BJ (cell line): ENCODE measurements around the gene MAJIN. TPM values are rescaled to one million over a fixed set of nuclear protein-coding genes. Genes with fewer than 3 reads are reported as not detected.

Source experiments
- CTCF ChIA-PET: fragments of 350-600 bp; formaldehyde crosslinking; extraction: SDS; loops from one replicate; lab custom pipeline; 2021; ENCODE audit warnings: antibody characterized with exemption, inconsistent platforms; lab: Yijun Ruan, JAX
- POLR2A ChIA-PET: fragments of 300-600 bp; sonication (Branson Sonifier 250); formaldehyde crosslinking; extraction: SDS; loops from one replicate; lab custom pipeline; 2021; ENCODE audit warnings: antibody characterized with exemption; lab: Charles Lee
- DNase-seq: peaks from one replicate; pipeline ENCODE4 v3.0.0-alpha.2; 2011; ENCODE audit warnings: low read depth
- H3K27me3 ChIP-seq: 2 replicates; pipeline ENCODE4 v1.6.0; 2011; ENCODE audit warnings: low read length; ENCODE audit not compliant: control insufficient read depth, insufficient read depth
- H3K36me3 ChIP-seq: 2 replicates; pipeline ENCODE4 v1.5.1; 2011; ENCODE audit warnings: low read length; ENCODE audit not compliant: control insufficient read depth, insufficient read depth
- H3K4me3 ChIP-seq: 2 replicates; pipeline ENCODE4 v1.5.1; 2011; ENCODE audit warnings: low read depth, mild to moderate bottlenecking, control low read depth, low read length
- CTCF ChIP-seq: IDR thresholded peaks from 2 replicates; pipeline ENCODE4 v1.5.1; 2011; ENCODE audit warnings: low read depth, mild to moderate bottlenecking, control low read depth, inconsistent platforms, low read length, moderate library complexity; ENCODE audit not compliant: insufficient read depth
- polyA plus RNA-seq: library from polyadenylated mRNA; depleted of rRNA; stranded (reverse); fragments of >200 nt; gene quantifications from 2 replicates; pipeline ENCODE4 v1.2.3, GENCODE V29; 2011

MAJIN gene
- polyA plus RNA-seq, 1 experiment, result not detected

GRCh38 chr11:65016705-65017104 lies 44.8 kb upstream of the MAJIN start:
- Histone ChIP-seq H3K27me3 (no peaks in the 10 kb centered on the region), H3K36me3 (peaks cover 4% of the 10 kb centered on the region), H3K4me3 (no peak overlapping the region)
- DNase-seq, result no peak
- no peak for TF ChIP-seq CTCF
- POLR2A ChIA-PET, result no interaction called here
- CTCF ChIA-PET, result no interaction called here

GRCh38 chr11:65014726-65015227 lies 42.9 kb upstream of the MAJIN start:
- Histone ChIP-seq H3K4me3 (peak overlapping the region; percentile 93), H3K27me3 (no peaks in the 10 kb centered on the region), H3K36me3 (peaks cover 3% of the 10 kb centered on the region)
- DNase-seq, result no peak
- POLR2A ChIA-PET, result interaction anchor here (0.6 kb wide), 1 partner anchor 120 kb away, joined by 3 read pairs; no protein-coding TSS in a partner anchor
- no peak for TF ChIP-seq CTCF
- CTCF ChIA-PET, result interaction anchor here (0.6 to 5.4 kb wide), 43 partner anchors 8 to 308 kb away, joined by 3 to 56 read pairs (median 5); partner anchors contain the start of genes ATG2A, BATF2, CAPN1 and GPHA2

GRCh38 chr11:65013888-65014725 lies 42.2 kb upstream of the MAJIN start, which contains the start of gene ARL2:
TSS of gene ARL2 (plus strand) at chr11:65014160. CDS start at chr11:65014208, 48 bp downstream.
- no peaks in the 10 kb centered on the region for H3K27me3 ChIP-seq
- CTCF ChIA-PET, result interaction anchor here (0.6 to 5.4 kb wide), 51 partner anchors 9 to 308 kb away, joined by 3 to 56 read pairs (median 4); partner anchors contain the start of genes ATG2A, BATF2, CAPN1 and CDC42BPG
- no peak for DNase-seq
- H3K4me3 ChIP-seq, result peak within 1 kb of the TSS; percentile 93
- peak; percentile 40 for TF ChIP-seq CTCF
- POLR2A ChIA-PET, result interaction anchor here (0.7 kb wide), 1 partner anchor 71 kb away, joined by 3 read pairs; no protein-coding TSS in a partner anchor
- peaks cover 3% of the 10 kb centered on the region for H3K36me3 ChIP-seq

GRCh38 chr11:65013130-65013887 lies 41.4 kb upstream of the MAJIN start:
- ChIA-PET CTCF (interaction anchor here (0.6 to 5.4 kb wide), 48 partner anchors 8 to 309 kb away, joined by 3 to 56 read pairs (median 5); partner anchors contain the start of genes ATG2A, BATF2, CAPN1 and EHD1), POLR2A (no interaction called here)
- no peak for DNase-seq
- TF ChIP-seq CTCF, result peak; percentile 88
- H3K27me3 ChIP-seq, result no peaks in the 10 kb centered on the region
- H3K36me3 ChIP-seq, result no peaks in the 10 kb centered on the region; the same call in none of the 2 replicates
- peak overlapping the region; percentile 93 for H3K4me3 ChIP-seq
